GM19239 (cell line): ENCODE measurements around the gene TSPAN18.

Experiments
- DNase-seq: peaks from one replicate; pipeline ENCODE4 v3.0.0; 2011; ENCODE audit warnings: low spot score; ENCODE audit not compliant: insufficient read length
- FAIRE-seq: peaks from 2 replicates; lab custom pipeline; 2011; peaks lifted over from hg19 to GRCh38; lab: Jason Lieb, UNC

The TSPAN18 gene

GRCh38 chr11:44980533-44981427, 254.0 kb downstream of the TSPAN18 start:
- no peak for FAIRE-seq
- no peak for DNase-seq
